GM18505 (cell line): ENCODE results near the gene RBBP8NL.
"Not testable (repeated sequence)": the region's sequence is repeated elsewhere in the genome, so short reads cannot be mapped to it uniquely, and the experiment has no call there.

ENCODE experiments used
- ATAC-seq: cut with Tn5 transposase; IDR thresholded peaks from one replicate; pipeline ENCODE4 v1.9.1; 2021; ENCODE audit not compliant: unreplicated experiment
- POLR2A ChIP-seq: IDR thresholded peaks from 4 replicates; pipeline ENCODE4 v1.6.1; 2011; ENCODE audit warnings: borderline replicate concordance; ENCODE audit not compliant: insufficient read depth, insufficient read length; ENCODE audit errors: extremely low read depth

The RBBP8NL gene

DNA sequence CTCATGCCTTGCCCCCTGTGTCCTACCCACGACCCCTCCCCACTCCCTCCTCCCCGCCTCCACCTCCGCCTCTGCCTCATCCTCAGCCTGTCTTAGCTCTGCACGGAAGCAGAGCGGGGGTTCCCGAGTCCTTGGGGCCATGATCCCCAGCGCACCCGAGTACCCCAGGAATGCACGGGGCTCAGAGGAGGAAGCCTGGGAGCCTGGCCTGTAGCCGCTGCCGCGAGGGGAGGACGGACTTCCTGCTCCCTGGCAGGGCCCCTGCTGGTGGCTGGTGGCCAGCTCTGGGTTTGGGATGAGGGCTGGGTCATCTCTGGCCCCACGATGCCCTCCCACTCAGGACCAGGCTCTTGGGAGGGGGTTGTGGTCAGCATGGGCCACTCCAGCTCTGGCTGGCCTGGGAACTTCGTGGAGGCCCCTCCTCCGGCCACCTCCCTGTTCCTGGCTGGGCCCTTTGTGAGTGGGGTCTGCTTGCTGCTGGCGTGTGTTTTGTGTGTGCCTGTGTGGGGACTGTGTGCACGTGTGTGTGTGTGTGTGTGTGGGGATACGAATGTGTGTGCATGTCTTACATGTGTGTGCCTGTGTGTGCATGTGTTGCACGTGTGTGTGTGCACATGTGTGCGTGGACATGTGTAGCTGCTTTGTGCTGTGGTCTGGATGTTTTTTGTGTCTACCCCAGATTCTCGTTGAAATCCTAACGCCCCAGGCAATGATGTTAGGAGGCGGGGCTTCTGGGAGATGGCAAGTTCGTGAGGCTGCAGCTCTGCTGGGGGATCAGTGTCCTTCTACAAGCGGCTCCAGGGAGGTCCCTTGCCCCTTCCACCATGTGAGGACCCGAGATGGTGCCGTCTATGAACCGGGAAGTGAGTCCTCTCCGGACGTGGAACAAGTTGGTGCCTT, 1.3 kb upstream of the RBBP8NL start:
- no peak for ATAC-seq
- no peak for TF ChIP-seq POLR2A

DNA sequence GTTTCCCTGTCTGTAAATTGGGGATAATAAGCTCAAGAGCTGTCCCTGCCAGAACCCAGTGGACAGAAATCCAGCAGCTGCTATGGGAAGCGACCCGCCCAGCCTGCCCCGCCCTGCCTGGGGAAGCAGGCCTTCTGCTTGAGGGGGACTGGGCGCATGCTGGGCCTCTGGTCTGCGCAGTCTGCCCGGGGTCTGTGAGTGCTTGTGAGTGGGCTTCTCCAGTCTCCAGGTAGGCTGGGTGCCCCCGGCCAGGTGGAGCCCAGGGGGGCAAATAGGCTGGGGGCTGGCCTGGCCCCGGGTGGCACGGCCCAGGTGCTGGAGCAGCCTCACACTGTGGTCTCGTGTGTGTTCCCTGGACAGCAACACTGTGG, 648 bp upstream of the RBBP8NL start:
- ATAC-seq, result no peak
- TF ChIP-seq POLR2A, result no peak

DNA sequence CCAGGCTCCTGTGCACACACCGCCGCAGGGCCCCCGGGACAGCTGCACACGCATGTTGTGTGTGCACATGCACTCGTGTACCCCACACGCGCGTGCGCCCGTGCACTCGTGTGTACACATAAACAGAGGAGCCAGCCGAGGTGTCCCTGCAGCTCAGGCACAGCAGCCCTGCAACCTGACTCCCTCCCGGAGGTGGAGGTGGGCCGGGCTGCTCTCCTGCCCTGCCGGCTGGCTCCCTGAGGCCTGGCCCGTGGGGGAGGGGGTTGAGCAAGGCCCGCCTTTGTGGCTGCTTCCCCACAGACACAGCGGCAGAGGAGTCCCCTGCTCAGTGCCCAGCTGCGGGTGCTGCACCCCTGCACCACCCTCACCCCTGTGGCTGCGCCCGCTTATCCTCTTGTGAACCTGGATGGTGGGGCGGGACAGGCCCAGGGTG, 624 bp downstream of the RBBP8NL start:
- TF ChIP-seq POLR2A, result no peak
- no peak for ATAC-seq

DNA sequence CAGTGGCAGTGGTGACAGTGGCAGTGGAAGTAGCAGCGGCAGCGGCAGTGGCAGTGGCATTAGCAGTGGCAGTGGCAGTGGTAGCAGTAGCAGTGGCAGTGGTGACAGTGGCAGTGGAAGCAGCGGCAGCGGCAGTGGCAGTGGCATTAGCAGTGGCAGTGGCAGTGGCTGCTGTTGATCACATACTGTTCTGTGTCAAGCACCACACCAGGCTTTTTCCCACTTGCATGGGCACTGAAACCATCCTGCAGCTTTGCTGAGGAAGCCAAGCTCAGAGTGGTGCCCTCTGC, 1.3 kb downstream of the RBBP8NL start:
- not testable (repeated sequence) for ATAC-seq

DNA sequence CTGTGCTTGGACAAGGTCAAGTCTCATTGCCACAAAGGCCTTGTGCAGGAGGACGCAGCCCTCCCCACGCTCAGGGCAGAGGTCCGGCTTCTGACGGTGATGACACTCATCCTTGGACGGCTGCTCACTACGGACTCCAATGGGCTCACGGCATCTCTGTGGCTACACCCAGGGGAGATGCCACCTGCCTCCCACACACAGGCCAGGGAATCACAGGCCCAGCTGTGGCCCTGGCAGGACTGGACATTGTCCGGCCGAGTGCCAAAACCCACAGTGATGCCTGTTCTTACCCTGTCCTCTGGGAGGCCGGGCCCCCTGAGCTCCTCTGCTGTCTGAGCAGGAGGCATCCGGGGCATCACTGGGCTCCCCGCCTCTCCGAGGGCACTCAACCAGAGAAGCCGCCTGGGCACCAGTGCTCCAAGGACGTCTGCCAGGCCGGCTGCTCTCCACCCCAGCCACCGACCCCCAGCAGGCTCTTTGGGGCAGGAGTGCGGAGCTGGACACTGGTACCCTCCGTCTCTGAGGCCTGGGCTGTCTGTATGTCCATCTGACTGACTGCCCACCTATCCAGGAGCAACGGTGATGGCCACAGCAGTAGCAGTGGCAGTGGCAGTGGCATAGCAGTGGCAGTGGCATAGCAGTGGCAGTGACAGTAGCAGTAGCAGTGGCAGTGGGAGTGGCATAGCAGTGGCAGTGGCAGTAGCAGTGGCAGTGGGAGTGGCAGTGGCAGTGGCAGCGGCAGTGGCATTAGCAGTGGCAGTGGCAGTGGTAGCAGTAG, 1.9 kb downstream of the RBBP8NL start:
- TF ChIP-seq POLR2A, result no peak
- no peak for ATAC-seq

DNA sequence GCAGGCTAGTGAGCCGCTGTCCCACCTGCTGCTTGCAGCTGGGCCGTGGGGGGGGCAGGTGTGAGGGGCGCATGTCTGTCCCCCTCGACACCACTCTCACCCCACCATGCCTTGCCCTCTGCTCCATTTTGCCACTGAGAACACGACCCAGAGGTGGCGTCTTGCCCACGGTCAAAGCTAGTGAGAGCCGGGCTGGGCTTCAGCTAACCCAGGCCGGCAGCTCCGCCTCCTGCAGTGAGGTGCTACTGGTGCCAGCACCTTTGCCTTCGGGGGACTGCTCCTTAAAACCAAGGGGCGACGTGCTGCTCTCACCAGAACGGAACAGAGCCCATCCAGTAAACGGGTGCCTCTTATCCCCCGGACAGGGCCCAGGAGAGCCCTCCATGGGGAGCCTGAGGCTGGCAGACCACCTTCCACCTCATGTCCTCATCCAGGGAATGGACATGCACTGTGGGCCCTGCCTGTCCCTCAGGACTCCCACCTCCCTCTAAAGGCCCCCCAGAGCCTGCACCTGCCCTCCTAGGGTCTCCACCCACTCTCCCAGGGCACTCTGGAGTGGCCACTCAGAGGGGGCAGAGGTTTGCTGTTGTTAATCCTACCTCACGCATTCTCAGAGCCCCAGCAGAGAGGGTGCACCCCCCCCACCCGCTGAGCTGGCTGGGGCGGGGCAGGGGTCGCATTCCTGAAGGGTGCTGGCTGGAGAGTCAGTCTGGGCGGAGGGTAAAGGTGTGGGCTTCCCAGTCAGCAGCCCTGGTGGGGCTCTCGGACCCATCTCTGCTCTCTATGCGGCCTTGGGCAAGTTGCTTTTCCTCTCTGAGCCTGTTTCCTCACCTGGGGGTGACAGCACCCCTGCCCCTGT, 2.9 kb downstream of the RBBP8NL start:
- ATAC-seq, result no peak
- no peak for TF ChIP-seq POLR2A

DNA sequence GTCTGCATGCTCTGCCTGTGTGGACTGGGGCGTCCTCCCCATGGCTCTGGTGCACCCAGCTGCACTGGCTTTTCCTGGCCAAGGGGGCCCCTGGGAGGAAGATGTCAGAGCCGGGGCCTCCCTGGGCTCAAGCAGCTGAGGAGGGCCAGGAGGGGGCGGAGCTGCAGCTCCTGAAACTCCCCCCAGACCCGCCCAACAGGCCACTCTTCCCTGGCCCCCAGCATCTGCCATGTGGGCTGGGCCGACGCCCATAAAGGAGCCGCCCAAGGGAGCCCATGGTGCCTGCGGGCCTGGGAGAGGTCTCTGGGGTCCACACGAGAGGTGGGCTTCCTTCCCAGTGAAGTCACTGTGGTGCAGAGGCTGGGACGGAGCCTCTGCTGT, 4.0 kb downstream of the RBBP8NL start:
- no peak for ATAC-seq
- TF ChIP-seq POLR2A, result no peak

DNA sequence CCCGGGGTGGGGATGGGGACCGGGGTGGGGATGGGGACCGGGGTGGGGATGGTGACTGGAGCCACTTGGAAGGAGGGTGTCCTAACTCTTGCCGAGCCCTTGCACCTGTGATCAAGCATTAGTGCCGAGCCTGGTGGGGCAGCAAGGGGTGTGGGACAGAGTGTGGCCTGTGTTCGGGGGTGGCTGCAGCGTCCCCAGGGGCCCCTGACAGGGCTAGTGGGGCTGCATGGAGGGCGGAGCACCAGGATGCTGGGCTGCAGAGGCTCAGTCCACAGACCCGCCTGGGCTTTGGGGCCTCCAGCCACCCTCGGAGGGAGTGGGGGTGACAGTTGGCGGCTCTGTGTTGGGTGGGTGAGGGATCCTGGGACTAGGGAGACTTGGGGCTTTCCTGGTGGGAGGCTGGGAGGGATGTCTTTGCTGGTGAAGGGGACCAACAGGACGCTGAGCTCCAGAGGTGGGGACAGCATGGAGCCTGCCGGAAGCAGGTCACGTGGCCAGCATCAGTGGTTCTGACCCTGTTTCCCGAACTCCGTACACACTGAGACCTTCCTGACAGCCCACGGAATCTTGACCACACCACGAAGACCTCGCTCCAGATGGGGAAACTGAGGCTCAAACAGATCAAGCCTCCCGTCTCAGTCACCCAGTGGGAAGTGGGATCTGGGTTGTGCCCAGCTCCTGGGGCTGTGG, 4.6 kb downstream of the RBBP8NL start:
- ATAC-seq, result no peak
- TF ChIP-seq POLR2A, result no peak

DNA sequence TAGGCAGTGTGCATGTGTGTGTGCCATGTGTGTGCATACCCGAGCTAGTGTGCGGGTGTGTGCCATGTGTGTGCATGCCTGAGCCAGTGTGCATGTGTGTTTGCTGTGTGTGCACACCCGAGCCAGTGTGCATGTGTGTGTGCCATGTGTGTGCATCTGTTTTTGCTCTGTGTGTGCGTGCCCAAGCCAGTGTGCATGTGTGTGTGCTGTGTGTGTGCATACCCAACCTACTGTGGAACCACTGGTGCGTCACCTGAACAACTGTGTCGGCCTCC, 5.7 kb downstream of the RBBP8NL start:
- TF ChIP-seq POLR2A, result no peak
- no peak for ATAC-seq

DNA sequence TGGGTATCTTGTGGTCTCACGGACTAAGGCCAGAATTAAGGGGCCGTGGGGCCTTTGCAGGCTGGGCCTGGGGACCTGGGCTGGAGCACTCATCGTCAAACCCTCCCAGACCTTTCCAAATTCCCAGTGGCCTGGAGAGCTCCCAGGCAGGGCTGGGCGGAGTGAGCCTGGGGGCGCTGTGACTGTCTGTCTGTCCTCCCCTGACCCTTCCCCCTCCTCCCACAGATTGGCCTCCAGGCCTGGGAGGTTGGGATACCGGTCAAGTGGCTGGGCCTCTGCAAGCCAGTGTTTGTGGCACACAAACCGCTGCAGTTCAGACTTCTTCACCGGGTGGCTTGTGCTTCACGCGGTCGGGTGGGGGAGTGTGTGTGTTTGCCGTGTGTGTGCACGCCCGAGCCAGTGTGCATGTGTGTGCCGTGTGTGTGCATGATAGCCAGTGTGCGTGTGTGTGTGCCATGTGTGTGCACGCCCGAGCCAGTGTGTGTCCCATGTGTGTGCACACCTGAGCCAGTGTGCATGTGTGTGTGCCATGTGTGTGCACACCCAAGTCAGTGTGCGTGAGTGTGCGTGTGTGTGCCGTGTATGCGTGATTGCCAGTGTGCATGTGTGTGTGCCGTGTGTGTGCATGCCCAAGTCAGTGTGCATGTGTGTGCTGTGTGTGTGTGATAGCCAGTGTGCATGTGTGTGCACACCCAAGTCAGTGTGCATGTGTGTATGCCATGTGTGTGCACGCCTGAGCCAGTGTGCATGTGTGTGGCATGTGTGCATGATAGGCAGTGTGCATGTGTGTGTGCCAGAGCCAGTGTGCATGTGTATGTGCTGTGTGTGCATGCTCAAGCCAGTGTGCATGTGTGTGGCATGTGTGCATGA, 6.3 kb downstream of the RBBP8NL start:
- ATAC-seq, result no peak

DNA sequence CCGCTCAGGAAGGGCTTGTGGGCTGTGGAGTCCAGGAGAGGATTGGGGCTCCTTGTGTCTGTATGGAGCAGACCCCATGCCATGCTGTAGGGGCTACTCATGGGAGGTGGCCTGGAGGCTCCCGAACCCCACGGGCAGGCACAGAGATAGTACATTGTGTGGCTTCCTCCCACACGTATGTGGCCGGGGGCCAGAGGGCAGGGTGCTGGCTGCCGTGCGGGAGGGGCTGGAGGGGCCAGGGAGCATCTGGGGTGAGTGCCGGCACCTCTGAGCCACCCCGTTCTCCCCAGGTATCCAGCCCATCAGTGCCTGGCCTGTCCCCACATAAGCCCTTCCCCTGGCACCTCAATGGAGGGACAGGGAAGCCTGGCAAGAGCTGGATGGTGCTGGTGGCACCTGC, 7.6 kb downstream of the RBBP8NL start:
- no peak for TF ChIP-seq POLR2A
- no peak for ATAC-seq

More for the DNA sequence above, 6.3 kb downstream of the RBBP8NL start:
- no peak for TF ChIP-seq POLR2A

DNA sequence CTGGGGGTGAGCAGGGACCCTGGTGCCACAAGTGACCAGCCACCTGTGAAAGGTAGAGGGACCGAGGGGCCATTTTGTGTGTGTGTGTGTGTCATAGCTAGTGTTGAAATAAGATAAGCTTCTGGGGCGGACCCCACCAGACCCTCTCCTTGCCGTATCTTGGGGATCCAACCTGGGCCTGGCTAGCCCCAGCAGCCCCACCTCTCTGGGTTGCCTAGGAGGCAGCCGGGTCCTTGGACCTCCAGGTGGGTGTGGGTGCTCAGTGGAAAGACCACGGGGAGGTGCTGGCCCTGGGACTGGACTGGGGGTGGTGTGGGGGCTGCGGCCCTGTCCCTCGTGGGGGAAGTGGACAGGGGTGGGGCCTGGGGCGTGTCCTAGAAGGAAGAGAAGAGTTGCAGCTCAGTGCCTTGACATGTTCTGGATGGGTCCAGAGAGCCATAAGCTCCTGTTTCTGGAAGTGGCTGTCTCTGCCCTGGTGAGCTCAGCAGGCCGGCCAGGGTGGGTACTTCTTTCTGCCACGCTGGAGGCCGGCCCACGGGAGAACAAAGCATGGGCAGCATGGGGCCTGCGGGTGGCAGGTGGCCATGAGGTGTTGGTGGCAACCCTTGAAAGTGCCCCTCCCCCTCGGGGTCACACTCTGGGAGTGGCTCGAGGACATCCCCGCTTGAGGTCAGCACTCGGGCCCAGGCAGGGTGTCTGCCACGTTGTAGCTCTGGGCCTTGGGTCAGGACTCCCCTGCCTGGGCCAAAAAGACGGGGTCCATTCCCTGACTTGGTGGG, 8.4 kb downstream of the RBBP8NL start:
- ATAC-seq, result no peak
- TF ChIP-seq POLR2A, result no peak
